Measurements from ENCODE around the gene NEK1.

- TF ChIP-seq, protein P1, sequence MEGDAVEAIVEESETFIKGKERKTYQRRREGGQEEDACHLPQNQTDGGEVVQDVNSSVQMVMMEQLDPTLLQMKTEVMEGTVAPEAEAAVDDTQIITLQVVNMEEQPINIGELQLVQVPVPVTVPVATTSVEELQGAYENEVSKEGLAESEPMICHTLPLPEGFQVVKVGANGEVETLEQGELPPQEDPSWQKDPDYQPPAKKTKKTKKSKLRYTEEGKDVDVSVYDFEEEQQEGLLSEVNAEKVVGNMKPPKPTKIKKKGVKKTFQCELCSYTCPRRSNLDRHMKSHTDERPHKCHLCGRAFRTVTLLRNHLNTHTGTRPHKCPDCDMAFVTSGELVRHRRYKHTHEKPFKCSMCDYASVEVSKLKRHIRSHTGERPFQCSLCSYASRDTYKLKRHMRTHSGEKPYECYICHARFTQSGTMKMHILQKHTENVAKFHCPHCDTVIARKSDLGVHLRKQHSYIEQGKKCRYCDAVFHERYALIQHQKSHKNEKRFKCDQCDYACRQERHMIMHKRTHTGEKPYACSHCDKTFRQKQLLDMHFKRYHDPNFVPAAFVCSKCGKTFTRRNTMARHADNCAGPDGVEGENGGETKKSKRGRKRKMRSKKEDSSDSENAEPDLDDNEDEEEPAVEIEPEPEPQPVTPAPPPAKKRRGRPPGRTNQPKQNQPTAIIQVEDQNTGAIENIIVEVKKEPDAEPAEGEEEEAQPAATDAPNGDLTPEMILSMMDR (IDR thresholded peaks at IDR 0.05): no peak
- TF ChIP-seq IRF1 (CRISPR knock-in tag; IDR thresholded peaks at IDR 0.05) (no peak), JUN (CRISPR knock-in tag; IDR thresholded peaks at IDR 0.05) (no peak), USF2 (CRISPR knock-in tag; IDR thresholded peaks at IDR 0.05) (no peak), STAT6 (CRISPR knock-in tag; conservative IDR thresholded peaks at IDR 0.05; ENCODE audit: low read depth) (no peak), IRF2 (CRISPR knock-in tag; IDR thresholded peaks at IDR 0.05; ENCODE audit: borderline replicate concordance, low read depth) (no peak), EMX1 (CRISPR knock-in tag; IDR thresholded peaks at IDR 0.05) (no peak), ZBTB21 (CRISPR knock-in tag; IDR thresholded peaks at IDR 0.05; ENCODE audit: borderline replicate concordance) (no peak)
- TF ChIP-seq, protein P2, sequence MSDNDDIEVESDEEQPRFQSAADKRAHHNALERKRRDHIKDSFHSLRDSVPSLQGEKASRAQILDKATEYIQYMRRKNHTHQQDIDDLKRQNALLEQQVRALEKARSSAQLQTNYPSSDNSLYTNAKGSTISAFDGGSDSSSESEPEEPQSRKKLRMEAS (CRISPR knock-in tag; IDR thresholded peaks at IDR 0.05): no peak
- TF ChIP-seq, protein P3, sequence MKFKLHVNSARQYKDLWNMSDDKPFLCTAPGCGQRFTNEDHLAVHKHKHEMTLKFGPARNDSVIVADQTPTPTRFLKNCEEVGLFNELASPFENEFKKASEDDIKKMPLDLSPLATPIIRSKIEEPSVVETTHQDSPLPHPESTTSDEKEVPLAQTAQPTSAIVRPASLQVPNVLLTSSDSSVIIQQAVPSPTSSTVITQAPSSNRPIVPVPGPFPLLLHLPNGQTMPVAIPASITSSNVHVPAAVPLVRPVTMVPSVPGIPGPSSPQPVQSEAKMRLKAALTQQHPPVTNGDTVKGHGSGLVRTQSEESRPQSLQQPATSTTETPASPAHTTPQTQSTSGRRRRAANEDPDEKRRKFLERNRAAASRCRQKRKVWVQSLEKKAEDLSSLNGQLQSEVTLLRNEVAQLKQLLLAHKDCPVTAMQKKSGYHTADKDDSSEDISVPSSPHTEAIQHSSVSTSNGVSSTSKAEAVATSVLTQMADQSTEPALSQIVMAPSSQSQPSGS (CRISPR knock-in tag; IDR thresholded peaks at IDR 0.05; ENCODE audit: borderline replicate concordance, low read depth): no peak
Observed at GRCh38 chr4:169582203-169582602, 30.2 kb downstream of the NEK1 start.
